ENCODE results near the gene HECTD3. TPM values are rescaled to one million over a fixed set of nuclear protein-coding genes. Genes with fewer than 3 reads are reported as not detected.

HECTD3 gene
- total and polyA plus RNA-seq, 9 of the 15 experiments (the other 6 are each of a cell fraction or from before 2014, with no cell fraction given): 6.3 to 50.8 (median 18.9) TPM

DNA sequence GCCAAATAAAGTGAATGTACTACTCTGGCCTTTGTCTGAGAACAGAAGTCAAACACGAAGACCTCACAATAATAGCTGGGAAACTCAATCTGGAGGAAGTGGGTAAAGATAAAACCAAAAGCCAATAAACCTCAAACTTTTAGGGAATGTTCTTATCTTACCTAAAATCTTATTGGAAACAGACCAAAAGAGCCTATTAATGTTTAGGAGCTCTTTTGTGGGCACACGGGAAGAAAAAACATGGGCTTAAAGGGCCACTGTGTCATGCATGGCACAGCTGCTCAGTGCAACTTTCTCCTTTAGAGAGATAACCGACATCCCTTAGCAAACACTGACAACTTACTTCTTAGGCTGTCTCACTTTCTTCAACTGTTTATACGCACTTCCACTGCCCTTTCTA, 40.8 kb downstream of the HECTD3 start (continued):
- TF ChIP-seq LARP7 (IDR thresholded peaks at IDR 0.05): no peak
- no peak for TF ChIP-seq CREB5 (CRISPR knock-in tag; IDR thresholded peaks at IDR 0.05)
- no peak for TF ChIP-seq CCAR2 (IDR thresholded peaks at IDR 0.05; ENCODE audit: low read depth, low read length)
- TF ChIP-seq, protein P1, sequence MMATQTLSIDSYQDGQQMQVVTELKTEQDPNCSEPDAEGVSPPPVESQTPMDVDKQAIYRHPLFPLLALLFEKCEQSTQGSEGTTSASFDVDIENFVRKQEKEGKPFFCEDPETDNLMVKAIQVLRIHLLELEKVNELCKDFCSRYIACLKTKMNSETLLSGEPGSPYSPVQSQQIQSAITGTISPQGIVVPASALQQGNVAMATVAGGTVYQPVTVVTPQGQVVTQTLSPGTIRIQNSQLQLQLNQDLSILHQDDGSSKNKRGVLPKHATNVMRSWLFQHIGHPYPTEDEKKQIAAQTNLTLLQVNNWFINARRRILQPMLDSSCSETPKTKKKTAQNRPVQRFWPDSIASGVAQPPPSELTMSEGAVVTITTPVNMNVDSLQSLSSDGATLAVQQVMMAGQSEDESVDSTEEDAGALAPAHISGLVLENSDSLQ (IDR thresholded peaks at IDR 0.05): no peak
- no peak for TF ChIP-seq ZNF830 (CRISPR knock-in tag; IDR thresholded peaks at IDR 0.05)
- TF ChIP-seq SIN3B (IDR thresholded peaks at IDR 0.05; ENCODE audit: low read depth): no peak
- no peak for TF ChIP-seq POLR2AphosphoS2 (IDR thresholded peaks at IDR 0.05; ENCODE audit: low read length)
- no peak for TF ChIP-seq RHOXF2B (CRISPR knock-in tag; conservative IDR thresholded peaks at IDR 0.05)

GRCh38 chr1:44964396-44964795, 46.7 kb downstream of the HECTD3 start:
- no TSS peak for BruUV-seq (replicated peaks)
- Histone ChIP-seq H3K27ac (ENCODE audit: extremely low read depth, low read depth, low read length) (no peak overlapping the region), H3K4me3 (no peak overlapping the region), H4K20me1 (replicated peaks; ENCODE audit: control insufficient read depth, insufficient read depth, low read length) (no peaks in the 10 kb centered on the region), H3K27me3 (ENCODE audit: control insufficient read depth in 2 of 2, insufficient read depth in 2 of 2, low read length in 2 of 2) (no peaks in the 10 kb centered on the region), H3K36me3 (ENCODE audit: control insufficient read depth, insufficient read depth, low read length) (peaks cover 53% of the 10 kb centered on the region), H3K4me2 (ENCODE audit: insufficient read depth, low read length) (no peak overlapping the region), H3K9me3 (replicated peaks; ENCODE audit: control insufficient read depth, insufficient read depth, low read depth, low read length) (no peaks in the 10 kb centered on the region), H2AFZ (ENCODE audit: low read depth, low read length) (no peak overlapping the region), H3K4me1 (replicated peaks in 1 of 2; ENCODE audit: control insufficient read depth in 2 of 2, insufficient read depth in 2 of 2, low read length in 2 of 2) (peaks cover 0 to 8% of the 10 kb centered on the region in 2 experiments; a peak in 2 of 5 replicates), H3K9me1 (ENCODE audit: control insufficient read depth, insufficient read depth, low read length) (no peaks in the 10 kb centered on the region), H3K79me2 (ENCODE audit: control insufficient read depth, insufficient read depth, low read length) (peaks cover 52% of the 10 kb centered on the region), H3K9ac (ENCODE audit: insufficient read depth in 1 of 2, low read depth in 2 of 2, low read length in 2 of 2) (no peak overlapping the region)
- DNase-seq (ENCODE audit: extremely low read depth in 1 of 4, low spot score in 3 of 4) (no peak), ATAC-seq (no peak), FAIRE-seq (no peak)
- in situ Hi-C loops (cut with MboI) (no loop called here), intact Hi-C loops (cut with micrococcal nuclease) (no loop called here)
- 70% methylated on average over 1 of the region's 1 CpG for WGBS (ENCODE audit: insufficient coverage, low coverage, missing lambda C conversion rate)
- POLR2A ChIA-PET: interaction anchor here (1.1 to 2.4 kb wide), 2 partner anchors 15 to 145 kb away, joined by 3 to 8 read pairs; no protein-coding TSS in a partner anchor
- CTCF ChIA-PET (ENCODE audit: low intra/inter-chr PET ratio): interaction anchor here (0.6 kb wide), 1 partner anchor 1471 kb away, joined by 3 read pairs; no protein-coding TSS in a partner anchor
- TF ChIP-seq MYNN (IDR thresholded peaks at IDR 0.05) (no peak), MYNN (CRISPR knock-in tag; IDR thresholded peaks at IDR 0.05) (no peak), GTF2E2 (tag; IDR thresholded peaks at IDR 0.05) (no peak), MTF1 (CRISPR knock-in tag; IDR thresholded peaks at IDR 0.05; ENCODE audit: borderline replicate concordance) (no peak), RCOR1 (IDR thresholded peaks at IDR 0.05; ENCODE audit: borderline replicate concordance in 1 of 2, low read depth in 2 of 2, low read length in 2 of 2) (no peak), PTTG1 (tag; IDR thresholded peaks at IDR 0.05; ENCODE audit: low read depth) (no peak), CBFA2T2 (conservative IDR thresholded peaks at IDR 0.05) (no peak), NKRF (IDR thresholded peaks at IDR 0.05; ENCODE audit: borderline replicate concordance) (no peak), SRSF9 (IDR thresholded peaks at IDR 0.05; ENCODE audit: borderline replicate concordance, low read depth, low read length) (no peak)
